NCI-H748 (cell line): Measurements from ENCODE around the gene DIPK2B.

Source experiments
- DNase-seq: peaks from one replicate; lab custom pipeline; 2025; ENCODE audit not compliant: unreplicated experiment; lab: John Stamatoyannopoulos, UW

Gene DIPK2B, protein sequence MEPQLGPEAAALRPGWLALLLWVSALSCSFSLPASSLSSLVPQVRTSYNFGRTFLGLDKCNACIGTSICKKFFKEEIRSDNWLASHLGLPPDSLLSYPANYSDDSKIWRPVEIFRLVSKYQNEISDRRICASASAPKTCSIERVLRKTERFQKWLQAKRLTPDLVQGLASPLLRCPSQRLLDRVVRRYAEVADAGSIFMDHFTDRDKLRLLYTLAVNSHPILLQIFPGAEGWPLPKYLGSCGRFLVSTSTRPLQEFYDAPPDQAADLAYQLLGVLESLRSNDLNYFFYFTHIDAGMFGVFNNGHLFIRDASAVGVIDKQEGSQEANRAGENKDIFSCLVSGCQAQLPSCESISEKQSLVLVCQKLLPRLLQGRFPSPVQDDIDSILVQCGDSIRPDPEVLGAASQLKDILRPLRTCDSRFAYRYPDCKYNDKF

DNA sequence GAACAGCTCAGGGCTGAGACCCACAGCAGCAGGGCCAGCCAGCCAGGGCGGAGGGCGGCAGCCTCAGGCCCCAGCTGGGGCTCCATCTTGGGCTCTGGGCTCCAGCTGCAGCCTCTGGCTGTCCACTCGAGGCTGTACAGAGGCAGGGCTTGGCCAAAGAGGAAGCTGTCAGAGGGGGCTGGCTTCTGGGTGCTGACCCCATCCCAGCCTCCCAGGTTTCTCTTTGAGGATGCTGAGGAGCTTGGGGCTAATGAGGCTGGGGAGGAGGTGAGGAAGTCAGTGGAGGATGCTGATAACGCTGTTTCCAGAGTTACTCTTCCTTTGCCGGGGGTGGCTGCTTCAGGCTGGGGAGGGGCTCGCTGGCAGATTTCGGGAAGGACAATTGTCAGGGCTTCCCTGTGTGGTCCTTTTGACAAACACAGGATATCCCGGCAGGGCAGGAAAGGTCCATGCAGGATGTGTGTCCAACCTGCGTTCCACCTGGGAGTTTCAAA lies at the start of gene DIPK2B:
DIPK2B (minus strand) TSS at position 136 of the 494 bp plus-strand sequence; CDS start at position 86, 50 bp downstream.
- DNase-seq = no peak

DNA sequence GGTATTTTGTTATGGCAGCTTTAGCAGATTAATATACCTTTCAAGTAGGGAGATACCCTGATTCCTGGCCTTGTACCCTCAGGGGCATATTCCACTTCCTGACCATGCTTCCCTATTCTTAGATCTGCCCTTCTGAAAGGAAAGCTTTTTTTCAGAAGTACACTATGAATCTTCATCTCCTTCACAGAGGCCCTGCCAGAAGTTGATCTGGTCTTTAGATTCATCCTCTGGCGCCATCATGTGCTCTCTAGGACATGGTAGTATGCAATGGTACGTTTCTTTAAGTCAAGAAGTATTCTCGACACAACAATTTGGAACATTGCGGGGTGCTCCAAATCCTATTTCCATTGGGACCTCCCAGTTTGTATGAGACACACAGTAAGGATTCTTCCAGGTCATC lies 39.6 kb upstream of the DIPK2B start:
- no peak for DNase-seq

DNA sequence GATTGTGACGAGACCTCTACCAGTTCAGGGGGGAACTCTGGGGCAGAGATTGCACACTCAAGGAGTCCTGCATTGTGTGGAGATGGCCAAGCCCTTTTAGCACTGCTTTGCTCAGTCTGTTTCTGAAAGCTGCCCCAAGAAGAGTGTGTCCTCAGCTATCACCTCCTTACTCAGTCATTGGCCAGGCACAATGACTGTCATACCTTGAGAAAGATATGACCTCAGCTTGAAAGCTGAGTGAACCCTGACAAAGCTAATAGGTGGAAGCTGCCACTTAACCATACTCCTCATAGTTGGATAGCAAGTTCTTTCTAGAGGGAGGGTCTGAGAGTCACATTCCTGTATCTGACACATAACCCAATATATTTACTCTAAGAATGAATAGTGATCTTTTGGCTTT lies 37.8 kb upstream of the DIPK2B start:
- no peak for DNase-seq

DNA sequence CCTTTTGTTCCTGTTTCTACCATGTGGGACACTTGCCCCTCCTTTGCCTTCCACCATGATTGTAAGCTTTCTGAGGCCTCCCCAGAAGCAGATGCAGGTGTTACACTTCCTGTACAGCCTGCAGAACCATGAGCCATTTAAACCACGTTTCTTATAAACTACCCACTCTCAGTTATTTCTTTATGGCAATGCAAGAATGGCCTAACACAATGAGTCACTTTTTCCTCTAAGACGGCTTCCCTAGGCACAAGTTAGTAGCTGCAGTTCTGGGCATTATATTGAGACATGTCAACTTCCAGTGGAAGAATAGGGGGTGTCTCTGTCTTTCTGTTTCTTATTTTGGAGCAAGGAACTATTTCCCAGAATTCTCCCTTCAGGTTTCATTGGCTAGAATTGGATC lies 32.9 kb upstream of the DIPK2B start:
- DNase-seq = no peak

DNA sequence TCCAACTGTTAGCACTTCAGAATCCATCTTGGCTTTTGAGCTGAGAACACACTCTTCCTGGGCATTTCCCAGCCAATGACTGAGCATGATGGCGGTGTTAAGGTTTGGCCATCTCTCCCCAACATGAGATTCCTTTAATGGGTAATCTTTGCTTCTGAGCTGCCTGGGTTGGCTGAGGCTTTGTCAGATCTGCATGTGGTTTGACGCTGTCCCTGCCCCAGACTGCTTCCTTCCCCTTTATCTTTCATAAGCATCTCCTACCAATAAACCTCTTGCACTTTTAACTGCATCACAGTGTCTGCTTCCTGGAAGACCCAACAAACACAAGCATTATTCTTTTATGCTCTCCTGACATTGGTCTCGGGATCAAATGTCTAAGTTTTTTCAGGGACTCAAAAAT lies 31.5 kb upstream of the DIPK2B start:
- no peak for DNase-seq

DNA sequence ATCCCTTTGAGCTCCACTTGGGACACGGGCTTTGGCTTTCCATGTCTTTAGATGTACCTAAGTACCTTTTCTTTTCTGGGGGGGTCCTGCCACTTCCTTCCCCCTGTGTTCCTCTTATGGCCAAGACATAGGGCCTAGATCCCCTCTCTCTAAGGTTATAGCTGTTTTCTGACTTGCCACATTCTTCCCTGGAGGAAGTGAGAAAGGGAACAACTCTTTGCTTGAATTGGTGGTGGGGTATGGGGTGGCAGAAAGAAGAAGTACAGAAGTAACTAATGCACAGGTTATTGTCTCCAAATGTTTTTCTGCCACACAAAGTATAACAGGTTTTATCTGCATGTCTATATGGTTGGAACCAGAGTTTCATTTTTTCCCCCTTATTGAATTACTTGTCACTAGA lies 29.7 kb upstream of the DIPK2B start:
- no peak for DNase-seq

DNA sequence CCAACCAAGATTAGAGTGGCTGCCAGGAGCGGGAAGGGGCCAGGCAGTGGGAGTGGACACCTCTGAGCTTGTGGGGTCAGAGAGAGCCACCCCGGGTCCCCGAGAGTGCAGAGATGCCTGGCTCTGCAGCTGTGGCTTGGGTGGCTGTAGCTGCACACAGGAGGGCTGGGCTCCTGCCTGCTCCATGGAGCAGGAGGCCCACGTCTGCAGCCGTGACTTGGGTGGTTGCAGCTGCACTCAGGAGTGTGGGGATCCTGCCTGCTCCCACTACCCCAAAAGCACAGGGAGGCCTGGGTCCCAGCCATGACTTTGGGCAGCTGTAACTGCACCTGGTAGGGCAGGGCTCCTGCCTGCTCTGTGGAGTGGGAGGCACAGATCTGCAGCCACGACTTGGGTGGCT lies 28.7 kb upstream of the DIPK2B start:
- no peak for DNase-seq

DNA sequence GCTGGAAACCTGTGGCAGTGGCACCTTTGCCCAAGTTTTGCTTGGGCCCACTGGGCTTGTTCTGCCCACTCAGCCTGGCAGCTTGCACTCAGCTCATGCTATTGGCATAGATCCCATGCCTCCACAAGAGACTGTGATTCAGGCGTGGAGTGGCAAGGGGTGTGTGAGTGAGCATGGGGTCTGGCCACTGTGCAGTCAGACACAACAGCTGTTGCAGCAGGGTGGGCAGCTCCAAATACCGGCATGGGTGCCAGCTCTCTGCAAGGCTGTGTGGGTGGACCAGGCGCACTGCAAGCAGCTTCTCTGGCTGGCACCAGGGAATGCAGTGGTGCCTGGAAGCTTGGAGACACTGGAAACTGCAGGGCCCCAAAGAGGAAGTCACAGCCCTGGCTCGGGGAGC lies 27.4 kb upstream of the DIPK2B start:
- DNase-seq = no peak

DNA sequence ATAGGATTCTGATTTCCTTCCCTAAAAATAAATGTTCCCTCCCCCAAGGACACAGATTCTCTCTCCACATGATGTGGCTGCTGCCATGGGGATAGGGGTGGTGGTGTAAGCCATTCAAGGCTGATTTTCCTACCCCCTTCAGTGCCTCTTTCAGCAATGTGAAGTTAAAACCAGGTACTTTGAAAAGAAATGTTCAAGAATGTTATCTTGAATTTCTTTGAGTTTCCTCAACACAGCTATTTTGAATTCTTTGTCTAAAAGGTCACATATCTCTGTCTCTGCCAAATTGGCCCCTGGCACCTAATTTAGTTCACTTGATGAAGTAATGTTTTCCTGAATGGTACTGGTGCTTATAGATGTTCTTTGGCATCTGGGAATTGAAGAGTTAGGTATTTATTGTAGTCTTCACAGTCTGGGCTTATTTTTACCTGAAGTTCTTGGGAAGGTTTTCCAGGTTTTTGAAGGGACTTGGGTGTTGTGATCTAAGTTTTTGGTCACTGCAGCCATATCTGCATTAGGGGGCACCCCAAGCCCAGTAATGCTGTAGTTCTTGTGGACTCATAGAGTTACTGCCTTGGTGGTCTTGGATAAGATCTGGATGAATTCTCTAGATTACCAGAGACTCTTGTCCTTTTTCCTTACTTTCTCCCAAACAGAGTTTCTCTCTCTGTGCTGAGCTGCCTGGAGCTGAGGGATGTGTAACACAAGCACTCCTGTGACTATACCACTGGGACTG lies 7.6 kb upstream of the DIPK2B start:
- DNase-seq = no peak

DNA sequence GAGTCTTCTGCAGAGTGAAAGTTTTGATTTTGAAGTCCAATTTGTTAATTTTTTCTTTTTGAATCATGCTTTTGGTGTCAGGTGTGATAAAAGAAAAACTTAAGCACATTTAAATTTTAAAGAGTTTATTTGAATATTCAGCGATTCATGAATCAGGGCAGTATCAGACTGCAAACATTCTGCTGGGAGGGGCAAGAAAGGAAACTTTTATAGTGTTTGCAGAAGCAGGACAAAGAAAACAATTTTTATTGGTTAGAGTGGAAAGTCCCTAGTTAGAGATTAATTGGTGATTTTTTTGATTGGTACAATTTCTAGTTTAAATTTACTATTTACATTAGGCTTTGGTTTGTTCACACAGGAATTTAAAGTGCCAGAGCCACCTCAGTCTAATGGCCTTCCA lies 1.5 kb upstream of the DIPK2B start:
- no peak for DNase-seq

DNA sequence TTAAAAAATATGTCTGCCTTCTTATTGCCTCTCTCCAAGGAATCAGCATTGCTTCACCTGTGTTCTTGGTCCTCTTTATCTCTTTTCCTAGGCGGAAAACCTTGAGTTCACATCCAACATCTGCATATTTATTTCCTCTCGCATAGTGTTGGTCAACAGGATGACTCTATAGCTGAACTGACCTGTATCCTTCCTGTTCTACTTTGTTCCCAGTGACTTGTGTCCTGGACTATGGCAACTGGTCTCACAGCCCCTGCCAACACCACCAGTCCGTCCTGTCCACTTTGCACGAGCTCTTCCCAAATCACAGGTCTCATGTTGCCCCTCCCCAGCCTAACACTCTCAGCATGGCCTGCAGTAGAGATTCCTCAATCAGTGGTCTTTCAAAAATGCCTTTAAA lies 2.0 kb downstream of the DIPK2B start:
- DNase-seq = no peak

DNA sequence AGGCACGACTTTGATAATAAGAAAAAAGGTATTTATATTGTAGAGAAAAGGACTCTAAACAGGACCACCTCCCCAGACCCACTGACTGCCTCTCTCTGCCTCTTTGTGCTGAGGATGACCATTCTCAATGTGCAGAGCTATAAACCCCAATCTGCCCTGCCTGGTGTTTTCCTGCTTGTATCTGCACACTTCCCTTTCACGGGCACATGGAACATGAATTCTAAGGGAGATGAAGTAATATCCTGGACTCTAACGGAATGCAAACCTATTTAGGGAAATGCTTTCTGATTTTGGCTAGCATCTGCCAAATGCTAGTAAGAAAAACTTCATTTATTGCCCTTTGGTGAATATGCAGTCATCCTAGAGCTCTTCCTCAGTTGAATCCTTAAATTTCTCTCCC lies 2.4 kb downstream of the DIPK2B start:
- no peak for DNase-seq

DNA sequence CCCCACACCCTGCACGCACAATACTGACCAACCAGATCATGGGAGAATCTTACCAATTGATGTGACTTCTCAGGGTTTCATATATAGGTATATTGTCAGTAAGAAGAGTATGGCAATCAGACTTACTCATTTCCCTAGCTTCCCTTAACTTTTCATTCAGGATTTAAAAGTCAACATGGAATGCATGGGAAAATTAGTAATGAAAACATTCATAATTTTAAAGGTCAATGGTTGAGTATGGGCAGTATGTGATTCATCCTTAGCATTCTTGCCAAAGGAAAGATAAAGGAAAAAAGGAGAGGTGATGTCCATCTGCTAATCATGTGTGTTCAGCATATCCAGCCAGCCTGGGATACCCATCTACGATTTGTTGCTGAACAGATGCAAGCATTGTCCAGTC lies 4.0 kb downstream of the DIPK2B start:
- DNase-seq = no peak

DNA sequence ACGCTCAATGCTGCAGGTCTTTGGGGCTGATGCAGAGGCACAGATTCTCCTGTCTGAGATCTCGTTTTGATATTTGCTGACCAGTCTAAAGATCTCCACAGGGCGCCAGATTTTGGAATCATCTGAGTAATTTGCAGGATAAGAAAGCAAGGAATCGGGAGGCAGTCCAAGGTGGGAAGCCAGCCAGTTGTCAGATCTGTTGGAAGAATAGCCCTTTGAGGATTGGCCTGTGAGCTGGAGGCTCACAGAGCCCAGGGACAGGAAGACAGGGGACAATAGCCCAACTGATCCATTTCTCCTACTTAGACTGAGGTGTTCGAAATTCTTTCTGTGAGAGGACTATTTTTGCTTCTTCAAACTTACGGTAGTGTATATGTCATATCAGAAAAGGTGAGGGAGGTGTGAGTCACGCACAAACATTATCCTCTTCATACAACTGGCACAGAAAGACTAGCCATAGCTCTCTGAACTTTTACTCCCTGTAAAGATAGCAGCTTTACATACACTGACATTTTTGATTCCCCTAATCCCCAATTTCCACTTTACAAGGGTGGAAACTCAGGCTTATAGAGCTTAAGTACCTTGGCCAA lies 8.8 kb downstream of the DIPK2B start:
- DNase-seq = no peak

DNA sequence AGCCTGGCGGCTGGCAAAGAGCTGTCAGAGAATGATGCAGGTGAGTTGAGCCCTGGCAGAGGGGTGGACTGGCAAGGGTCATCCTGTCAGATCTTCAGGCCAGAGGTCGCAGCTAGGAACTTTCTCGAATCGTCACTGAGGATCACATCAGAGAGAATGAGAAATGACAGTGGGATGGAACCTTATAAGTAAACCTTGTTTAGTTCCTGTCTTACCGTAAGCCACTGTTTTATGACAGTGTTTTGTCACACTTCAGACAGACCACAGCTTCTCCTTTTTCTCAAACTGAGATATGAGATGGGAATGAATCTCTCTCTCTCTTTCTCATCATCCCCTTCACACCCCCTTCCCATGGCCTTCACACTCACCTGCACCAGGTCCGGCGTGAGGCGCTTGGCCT lies 9.3 kb downstream of the DIPK2B start:
- no peak for DNase-seq

DNA sequence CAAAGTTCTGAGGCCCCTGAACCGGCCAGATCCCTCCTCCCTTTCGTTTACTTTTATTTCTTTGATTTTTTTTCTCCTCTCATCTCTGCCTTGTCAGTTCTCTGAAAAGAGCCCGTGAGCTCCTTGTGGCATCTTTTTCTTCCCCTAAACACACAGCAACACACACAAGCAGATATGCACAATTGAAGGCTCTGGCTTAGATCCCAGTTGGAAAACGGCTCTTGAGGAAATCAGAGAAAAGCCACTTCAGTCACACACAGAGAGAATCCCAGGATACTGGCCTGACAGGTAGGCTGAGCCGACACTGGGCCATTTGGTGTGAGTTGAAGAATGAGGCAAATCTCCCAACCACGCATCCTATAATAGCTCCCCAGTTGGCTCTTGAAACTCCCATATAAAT lies 12.9 kb downstream of the DIPK2B start:
- DNase-seq = peak; percentile 28

DNA sequence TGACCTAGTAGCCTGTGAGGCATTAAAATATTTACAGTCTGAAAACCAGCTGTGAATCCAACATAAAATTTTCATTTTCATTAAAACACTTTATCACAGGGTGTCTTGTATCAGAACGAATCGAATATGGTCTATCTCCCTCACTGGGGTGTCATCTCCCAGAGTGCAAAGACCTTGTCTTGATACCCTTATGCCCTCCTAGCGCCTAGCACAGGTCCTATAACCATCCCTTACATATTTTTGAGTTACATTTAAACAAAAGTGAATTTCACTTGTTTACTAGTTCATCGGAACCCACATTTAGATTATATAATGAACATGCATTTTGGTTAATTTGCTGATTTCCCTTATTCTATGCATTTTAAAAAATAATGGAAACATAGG lies 14.0 kb downstream of the DIPK2B start:
- DNase-seq = no peak

DNA sequence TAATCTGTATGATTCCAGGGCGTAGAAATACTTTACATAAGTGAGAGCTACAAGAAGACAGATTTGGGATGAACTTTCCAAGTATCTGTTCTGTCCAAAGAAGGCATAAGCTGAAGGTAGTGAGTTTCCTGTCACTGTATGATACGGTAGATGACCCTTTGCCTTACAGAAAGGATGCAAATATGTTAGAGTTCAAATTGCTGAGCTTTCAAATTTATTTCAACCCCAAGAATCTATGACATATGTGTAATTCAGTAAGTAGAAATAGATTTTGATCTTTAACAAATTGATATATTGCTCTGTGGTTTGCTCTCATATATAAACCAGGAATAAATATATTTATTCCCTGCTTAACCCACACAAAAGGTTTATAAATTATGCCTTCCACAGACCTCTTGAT lies 16.5 kb downstream of the DIPK2B start:
- no peak for DNase-seq

DNA sequence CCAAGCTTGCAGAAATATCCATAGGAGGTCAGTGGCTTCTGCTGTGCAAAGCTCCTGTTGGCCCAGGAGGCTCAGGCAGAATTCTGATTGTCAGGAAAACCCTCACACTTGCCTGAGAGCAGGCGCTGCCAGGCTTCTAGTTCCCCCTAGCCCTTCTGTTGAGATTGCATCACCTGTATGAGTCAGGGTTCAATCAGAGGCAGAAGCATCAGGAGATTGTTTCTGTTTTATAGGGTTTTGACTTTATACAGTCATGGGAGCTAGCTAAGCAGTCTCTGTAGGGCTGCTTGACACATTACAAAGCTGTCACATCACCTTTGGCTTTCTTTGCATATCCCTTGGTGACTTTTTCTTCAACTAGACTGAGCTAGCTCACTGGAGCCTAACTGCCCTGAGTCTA lies 27.8 kb downstream of the DIPK2B start:
- DNase-seq = no peak

DNA sequence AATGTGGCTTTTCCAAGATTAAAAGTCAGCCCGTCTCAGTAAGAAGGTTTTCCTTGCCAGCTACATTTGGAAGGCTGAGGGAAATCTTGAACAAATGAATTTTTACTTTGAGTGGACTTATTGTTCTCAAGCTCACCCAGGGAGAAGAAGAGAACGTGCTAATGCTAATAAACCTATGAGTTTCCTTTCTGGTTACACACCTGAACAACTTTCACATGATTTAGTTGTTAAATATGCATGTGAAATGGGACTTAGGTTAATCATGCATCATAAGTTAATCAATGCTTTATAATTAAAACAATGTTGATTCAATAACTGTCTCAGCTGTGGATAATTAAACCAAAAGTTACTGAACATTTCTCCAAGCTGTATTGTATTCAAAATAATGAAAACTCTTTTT lies 33.9 kb downstream of the DIPK2B start:
- no peak for DNase-seq

DNA sequence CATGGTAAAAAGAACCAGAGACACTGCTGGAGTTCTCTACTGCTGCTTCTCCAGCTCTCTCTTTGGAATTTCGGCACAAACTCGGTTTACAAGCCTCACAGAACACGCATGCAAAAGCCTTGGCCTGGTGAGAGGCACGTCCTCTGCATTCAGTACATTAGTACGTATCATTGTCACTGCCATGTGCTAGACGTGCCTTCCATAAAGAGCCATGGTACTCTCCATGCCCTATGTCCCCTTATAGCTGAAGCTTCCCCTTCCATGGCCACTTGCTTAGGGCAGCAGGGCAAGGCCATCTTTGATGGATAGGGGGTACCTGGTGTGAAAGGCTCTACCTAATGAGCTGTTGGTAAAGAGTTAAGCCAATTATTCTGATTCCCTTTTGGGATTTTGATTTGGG lies 35.0 kb downstream of the DIPK2B start:
- DNase-seq = no peak

DNA sequence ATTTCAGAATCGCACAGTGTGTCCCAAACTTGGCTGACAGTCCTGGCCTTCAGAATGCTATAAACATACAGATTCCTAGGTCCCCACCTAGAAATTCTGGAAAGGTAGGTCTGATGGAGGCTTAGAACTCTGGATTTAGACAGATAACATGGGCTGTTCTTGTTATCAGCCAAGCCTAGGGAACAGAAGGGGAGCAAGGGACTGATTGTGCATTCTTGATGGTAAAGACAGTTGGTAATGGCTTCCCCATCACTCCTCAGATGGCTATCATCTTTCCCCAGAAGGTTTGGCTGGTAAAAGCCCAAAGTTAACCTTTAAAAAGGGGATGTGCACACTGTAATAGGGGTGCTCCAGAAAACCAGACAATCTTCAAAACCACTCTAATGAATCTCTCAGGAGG lies 35.7 kb downstream of the DIPK2B start:
- no peak for DNase-seq
